Mesenteric fat pad (tissue), 1 donor: ENCODE results near the gene PPP2R5C. TPM values are rescaled to one million over a fixed set of nuclear protein-coding genes. Genes with fewer than 3 reads are reported as not detected.
"Not testable (repeated sequence)": the region's sequence is repeated elsewhere in the genome, so short reads cannot be mapped to it uniquely, and the experiment has no call there.

Experiments
- DNase-seq: peaks from one replicate; pipeline ENCODE4 v3.0.0-alpha.2; 2020; ENCODE audit warnings: low spot score
- total RNA-seq: library from RNA; stranded (reverse); fragmentation: NEBNext Ultra II Directional; extraction: Animal tissue kit (Norgen Biotek cat#: 25700); gene quantifications from one replicate; pipeline ENCODE4 v1.2.1, GENCODE V29; 2021
- donor health status: DM: yes; HTN: yes; CAD: no.

Gene PPP2R5C
- total RNA-seq, 1 donor from 2014 or later: 124 TPM

DNA sequence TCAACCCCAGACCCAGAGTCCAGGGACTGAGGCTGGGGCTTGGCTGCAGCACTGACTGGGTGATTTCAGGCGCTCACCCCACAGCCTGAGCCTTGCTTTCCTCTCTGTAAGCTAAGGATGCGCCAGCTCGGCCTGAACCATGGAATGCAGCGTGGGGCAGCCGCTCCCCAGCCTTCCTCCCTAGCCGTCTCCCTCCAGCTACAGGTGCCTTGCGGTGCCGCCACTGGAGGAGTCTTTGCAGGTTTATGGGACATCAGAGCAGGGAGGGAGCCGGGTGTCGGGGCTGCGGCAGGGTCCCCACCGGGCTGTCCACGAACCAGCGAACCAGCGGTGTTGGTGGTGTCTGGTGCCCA, 19.4 kb downstream of the PPP2R5C start:
- no peak for DNase-seq

DNA sequence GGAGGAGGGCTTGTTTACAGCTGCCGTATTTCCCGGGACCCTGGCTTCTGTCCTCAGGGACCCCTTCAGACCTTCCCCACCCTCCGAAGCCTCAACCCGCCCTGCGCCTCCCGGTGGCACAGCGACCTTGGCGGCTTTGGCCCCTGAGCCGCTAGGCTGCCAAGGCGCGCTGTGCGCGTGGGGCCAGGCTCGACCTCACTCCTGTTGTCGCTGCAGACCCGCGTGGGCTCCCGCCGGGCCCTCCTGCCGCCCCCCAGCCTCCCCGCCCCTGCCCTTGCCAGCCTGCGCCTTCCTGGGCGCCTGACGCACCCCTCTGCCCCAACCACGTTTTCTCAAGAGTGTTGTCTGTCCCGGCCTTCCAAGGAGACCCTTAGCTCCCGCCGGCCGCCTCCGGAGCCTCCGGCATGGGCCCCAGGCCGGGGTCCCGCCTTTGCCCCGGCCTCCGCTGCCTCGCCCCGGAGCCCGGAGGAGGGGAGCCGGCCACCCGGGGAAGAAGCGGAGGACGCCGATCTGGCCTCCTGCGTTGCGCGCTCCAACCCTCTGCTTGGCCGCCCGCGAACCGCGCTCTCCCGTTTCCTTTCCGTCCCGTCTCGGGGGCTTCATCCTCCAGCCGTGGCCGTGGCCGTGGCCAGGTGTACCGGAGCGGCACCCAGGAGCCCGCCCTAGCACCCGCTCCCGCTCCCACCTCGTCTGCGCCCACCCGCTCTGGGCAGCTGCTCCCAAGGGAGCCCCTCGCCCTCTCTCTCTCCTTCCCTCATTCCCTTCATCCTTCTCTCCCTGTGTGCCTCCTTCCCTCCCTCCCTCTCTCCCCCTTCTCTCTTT, 19.9 kb downstream of the PPP2R5C start:
- peak; percentile 88 for DNase-seq

DNA sequence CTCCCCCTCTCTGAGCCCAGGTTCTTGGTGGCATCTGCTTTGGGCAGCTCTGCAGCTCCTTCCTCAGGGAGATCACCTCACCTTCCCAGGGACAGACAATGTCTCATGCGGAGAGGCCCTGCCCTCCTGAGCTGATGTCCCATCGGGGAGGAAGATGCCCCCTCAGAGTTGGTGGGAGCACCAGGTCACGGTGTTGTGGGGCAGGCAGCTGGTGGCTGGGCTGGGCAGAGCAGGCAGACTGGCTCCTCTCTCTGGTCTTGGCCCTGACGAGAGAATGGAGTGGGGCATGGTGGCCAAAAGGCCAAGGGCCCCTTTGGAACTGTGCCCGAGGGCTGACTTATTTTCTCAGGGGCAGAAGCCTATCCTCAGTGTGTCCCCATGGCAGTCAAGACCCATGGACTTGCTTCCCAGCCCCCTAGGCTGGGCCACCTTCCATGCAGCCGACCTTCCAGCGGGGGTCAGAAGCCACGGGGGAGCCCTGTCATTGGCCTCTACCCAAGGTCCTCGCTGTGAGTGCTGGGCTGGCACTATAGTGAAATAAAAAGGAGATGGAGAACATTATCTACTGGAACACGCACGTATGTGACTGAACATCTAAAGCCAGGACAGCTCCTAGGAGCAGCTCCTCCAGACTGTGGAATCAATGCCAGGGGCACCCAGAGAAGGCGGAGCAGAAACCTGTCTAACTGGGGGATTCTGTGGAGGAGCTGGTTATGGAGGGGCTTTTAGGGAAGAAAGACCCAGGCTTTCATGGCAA, 21.9 kb downstream of the PPP2R5C start:
- DNase-seq: peak; percentile 81

DNA sequence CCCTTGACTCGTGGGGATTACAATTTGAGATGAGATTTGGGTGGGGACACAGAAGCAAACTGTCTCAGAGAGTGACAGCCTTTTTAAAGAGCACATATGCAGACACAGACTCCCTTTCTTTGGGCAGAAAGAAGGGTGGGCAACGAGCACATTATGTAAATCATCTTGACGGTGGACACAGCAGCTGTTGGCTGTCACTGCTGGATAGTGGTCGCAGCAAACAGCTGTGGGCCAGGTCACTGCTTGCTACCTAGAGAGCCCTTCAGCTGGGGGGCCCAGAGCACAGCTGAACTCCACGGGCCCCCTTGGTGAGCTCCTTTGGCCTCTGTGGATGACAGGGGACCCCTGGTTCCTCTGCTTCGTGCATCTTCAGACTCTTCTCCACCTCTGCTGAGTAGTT, 23.1 kb downstream of the PPP2R5C start:
- no peak for DNase-seq

DNA sequence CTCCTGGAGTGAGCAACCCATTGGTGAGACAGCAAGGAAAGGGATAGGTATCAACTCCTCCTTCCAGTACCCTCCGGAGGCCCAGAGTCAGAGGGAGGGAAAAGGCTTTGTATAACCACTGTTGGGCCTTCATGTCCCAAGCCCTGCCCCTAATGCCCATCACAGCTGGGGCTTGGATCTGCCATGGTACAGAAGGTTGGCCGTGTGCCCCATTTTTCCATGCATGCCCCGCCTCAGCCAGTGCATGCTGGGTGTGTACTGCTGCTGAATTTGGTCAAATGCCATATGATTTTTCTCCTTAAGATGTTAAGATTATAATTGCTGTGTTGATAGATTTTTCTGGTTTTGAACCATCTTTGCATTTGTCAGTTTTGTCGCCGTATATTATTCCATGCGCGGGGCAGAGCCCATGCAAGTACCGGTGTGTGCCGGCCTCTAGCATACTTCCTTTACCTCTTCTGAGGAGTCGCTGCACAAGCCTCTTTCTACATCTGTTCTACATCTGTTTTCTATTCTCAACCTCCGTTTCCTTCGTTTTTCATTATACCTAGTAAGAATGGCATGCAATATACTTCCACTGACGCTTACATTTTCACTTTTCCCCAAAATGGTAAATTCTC, 26.6 kb downstream of the PPP2R5C start:
- peak; percentile 53 for DNase-seq

DNA sequence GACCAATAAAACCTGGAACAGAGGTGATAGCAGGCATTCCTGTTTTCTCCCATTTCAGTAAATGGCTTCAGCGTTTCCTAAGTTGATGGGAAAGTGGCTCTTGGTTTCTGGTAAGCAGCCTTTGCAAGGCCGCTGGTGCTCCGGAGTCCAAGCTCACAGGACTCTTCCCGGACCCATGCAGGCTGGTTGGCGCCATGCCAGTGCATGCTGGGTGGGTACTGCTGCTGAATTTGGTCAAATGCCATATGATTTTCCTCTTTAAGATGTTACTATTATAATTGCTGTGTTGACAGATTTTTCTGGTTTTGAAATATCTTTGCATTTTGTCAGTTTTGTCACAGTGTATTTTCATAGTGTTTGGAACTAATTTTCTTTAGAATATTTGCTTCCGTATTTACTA, 27.7 kb downstream of the PPP2R5C start:
- DNase-seq: peak; percentile 88

DNA sequence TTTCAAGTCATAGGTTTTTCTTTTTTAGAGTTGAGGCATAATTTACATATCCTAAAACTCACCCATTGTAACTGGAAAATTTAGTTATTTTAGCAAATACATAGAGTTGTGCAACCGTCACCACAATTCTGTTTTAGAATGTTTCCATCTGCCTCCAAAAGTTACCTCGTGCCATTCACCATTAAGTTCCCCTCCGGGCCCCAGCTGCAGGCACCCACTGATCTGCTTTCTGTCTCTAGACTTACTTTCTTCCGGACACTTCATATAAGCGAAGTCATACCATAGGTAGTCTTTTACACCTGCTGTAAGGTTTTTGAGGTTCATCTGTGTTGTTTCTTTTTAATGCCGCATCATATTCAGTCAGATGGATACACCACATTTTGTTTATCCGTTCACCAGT, 28.7 kb downstream of the PPP2R5C start:
- no peak for DNase-seq

DNA sequence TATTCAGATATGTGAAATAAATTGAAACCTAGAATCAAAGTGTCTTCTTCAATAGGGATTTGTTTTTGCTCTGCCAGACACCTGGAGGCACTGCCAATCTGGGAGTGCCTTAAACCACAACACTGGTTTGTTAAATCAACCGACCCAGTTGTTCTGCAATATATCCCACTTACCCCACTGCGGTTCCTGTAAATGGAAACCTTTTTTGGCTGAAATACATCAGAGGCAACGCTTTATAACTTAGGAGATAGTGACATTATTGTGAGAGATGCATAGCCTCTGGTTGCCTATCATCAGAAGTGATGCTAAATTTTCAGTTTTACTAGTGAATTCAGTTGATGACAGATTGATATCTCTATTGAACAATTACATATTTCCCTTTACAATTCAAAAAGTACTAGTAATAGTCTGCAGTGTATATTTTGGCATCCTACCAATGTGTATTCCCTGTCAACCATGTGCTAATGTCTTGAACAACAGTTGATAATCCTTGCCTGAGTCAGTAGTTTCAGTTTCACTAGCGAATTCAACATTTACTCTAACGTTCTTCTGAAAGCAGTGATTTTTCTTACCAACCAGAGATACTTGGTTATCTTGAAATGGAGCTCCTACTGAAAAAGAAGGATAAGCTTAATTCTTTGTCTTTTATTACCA, 30.5 kb downstream of the PPP2R5C start:
- DNase-seq: no peak

DNA sequence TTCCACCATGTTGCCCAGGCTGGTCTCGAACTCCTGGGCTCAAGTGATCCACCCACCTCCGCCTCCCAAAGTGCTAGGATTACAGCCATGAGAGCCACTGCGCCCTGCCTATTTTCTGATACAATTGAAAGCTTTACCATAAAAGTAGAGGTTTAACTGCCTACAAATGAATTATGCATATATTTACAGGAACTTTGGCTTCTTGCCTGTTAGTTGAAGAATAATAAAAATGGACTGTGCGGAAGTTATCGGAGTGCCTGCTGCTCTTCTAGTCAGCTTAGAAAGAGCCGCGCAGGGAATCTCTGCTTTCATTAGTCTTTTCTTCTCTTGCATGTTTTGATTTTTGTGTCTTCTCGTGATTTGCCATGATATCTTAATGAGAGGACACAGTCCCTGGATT, 34.5 kb downstream of the PPP2R5C start:
- DNase-seq: no peak

DNA sequence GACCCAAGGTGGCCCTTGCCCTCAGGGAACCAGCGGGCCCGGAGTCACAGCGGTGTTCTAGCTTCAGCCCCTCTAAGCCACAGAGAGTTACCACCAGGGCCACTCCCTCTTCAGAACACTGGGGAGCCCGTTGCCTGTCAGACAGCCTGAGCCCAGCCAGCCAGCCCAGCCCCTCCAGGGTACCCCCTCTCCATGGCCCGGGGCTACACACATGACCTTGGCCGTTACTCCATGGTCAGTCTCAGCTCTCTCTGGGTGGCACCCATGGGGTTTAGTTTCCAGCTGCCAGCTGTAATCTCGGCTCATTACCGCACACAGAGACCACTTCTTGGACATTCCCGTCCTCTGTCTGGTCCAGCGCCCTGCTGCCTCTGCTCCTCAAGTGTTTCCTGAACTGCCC, 35.0 kb downstream of the PPP2R5C start:
- DNase-seq: no peak

DNA sequence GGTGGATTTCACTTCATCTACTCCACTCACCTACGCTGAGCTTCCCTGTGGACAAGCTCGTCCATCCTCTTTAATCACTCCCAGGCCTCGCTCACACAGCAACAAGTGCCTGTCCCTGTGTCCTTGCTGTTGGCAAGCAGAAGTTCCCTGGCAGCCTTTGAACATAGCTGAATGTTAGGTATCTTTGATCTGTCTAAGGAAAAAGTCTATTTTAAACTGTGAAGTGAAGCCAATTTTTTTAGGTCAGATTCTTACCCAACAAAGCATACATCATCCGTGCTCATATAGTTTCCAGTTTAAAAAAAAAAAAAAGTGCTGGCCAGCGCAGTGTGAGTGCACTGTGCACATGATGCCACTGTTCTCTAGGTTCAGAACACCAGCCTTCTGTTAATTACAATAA, 36.3 kb downstream of the PPP2R5C start:
- DNase-seq: no peak

DNA sequence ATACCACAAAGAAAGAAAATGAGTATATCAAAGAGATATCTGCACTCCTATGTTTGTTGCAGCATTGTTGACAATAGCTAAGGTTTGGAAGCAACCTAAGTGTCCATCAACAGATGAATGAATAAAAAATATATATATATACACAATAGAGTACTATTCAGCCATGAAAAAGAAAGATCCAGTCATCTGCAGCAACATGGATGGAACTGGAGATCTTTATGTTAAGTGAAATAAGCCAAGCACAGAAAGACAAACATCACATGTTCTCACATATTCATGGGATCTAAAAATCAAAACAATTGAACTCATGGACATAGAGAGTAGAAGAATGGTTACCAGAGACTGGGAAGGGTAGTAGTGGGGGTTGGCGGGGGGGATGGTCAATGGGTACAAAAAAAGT, 42.9 kb downstream of the PPP2R5C start:
- not testable (repeated sequence) for DNase-seq

DNA sequence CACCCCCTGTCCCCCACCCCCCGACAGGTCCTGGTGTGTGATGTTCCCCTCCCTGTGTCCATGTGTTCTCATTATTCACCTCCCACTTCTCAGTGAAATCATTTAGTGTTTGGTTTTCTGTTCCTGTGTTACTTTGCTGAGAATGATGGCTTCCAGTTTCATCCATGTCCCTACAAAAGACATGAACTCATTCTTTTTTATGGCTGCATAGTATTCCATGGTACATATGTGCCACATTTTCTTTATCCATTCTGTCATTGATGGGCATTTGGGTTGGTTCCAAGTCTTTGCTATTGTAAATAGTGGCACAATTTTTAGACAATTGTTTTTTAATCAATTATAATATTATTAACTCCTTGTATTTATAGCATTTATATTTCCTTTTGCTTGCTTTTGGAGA, 44.7 kb downstream of the PPP2R5C start:
- DNase-seq: not testable (repeated sequence)

DNA sequence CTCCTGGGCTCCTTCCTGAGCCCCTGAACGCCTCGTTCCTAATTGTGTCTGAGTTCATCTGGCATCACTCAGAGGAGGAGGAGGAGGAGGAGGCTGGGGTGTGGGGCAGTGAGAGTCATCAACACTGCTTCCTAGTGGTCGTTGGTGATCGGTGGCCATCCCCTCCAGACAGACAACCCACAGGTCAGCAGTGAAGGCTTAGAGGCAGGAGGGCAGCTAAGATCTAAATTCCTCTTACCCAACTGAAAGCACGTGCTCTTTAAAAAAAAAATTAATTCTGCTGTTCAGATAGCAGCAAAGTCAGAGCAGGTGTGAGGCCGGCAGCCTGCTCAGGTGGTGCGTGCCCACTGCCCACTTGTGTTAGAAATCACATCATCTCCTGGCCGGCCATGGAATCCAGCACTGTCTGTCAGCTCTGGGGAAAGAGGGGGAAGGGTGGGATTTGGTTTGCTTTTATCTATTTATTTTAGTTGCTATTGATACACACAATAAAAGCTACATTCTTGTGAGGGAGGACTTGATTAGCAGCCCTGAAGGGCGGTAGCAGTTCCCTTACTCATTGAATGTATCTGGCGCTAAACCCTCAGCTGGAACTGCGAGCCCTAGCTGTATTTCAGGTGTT, 46.6 kb downstream of the PPP2R5C start:
- DNase-seq: no peak

DNA sequence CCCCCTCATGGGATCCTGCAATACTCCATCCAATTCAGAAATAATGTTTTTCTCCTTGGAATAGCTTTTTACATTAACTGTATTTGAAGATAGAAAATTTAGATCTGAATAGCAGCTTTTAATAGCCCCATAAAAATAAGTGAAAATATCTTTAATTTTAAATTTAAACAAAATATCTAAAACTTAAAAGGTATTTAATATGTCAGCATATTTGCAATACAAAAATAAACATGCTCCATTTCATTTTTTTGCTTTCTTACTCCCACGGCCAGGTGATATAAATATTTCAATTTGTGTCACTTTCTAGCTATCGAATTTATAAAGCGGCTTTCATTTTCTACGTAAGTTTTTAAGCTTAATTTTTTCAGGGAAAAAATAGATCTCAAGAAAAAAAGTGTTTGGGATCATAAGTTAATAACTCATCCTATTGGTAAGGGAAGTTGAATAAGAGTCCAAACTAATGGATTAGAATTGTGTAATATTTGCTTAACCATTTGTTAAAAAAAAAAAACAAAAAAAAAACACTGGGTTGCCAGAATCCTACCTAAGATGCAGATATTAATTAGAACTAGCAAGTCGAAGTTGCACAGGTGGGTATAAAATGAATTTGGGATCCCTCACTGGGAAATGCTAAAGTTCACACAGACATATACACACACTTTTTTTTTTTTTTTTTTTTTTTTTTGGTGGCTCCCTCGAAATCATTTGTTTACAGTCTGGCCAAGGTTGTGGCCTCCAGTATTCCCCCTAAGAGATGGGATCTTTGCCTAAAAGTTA, 47.6 kb downstream of the PPP2R5C start:
- no peak for DNase-seq

DNA sequence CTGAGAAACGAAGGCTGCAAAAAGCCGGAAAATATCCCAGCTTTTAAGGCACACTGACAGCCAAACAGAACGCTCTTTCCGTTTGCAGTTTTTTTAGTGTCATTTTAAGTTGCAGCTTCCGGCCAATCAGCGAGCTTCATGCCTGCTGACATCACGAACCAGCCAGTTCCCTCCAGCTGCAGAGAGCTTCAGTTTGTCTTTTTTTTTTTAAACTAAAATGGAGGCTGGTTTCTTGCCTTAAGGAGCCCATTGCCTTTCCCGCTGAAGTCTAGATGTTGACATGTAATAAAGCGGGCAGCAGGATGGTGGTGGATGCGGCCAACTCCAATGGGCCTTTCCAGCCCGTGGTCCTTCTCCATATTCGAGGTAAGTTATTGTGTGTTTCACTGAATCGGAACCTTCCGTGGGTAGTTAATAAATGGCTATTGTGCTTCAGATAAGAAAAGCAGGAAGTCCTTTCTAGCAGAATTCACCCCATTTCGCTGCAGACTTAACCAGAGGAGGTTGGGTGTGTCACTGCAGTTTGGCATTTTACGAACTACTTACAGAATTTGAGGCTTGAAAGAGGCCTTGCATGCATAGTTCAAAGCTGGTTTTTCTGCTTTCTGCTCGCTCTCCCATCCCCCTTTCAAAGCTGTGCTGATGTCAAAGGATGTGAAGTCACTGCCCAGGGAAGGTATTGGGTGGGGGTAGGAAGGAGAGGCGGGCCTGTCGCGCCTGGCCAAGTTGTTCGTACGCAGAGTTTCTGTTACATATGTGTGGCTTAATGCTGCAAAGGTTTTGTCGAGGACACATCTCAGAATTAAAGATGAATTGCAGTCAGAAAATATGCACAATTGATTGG, 48.4 kb downstream of the PPP2R5C start:
- DNase-seq: no peak

DNA sequence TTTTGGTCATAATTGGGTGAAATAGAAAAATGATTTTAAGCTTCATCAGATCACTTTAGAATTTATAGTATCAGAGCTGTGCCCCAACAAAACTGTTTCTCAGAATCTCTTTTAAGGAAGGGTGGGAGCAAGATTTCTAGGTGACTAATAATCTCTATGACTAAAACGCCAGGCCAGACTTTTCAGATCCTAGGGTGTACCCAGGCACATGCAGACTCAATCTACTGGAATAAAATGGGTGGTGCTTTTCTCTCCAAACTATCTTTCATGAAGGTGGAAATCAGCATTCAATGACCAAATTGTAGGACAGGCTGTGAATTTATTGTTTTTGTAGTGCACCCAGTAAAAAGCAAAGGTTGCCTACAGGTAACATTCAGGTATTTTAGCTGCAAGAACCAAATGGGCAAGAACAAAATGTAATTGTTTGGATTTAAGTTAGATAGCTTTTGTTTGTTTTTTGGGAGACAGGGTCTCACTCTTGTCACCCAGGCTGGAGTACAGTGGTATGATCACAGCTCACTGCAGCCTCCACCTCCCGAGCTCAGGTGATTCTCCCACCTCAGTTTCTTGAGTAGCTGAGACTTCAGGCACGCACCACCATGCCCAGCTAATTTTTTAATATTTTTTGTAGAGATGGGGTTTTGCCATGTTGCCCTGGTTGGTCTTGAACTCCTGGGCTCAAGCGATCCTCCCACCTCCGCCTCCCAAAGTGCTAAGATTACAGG, 49.5 kb downstream of the PPP2R5C start:
- no peak for DNase-seq

DNA sequence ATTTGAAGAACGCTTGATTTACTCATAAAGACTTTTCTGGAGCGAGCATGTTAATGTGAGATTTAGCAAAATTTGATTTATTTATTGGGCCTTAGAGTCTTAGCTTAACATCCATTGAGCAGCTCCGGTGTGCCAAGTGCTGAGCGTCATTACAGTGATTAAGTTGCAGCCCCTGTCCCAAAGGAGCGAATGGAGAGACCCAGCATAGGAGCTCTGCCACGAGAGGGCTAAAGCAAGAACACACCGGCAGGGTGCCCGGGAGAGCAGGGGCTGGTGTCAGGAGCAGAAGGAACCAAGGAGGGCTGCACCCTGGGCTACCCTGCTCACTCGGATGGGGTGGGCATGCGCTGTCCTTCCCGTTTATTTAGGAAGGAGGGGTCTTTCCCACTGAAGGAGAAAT, 50.6 kb downstream of the PPP2R5C start:
- DNase-seq: no peak

DNA sequence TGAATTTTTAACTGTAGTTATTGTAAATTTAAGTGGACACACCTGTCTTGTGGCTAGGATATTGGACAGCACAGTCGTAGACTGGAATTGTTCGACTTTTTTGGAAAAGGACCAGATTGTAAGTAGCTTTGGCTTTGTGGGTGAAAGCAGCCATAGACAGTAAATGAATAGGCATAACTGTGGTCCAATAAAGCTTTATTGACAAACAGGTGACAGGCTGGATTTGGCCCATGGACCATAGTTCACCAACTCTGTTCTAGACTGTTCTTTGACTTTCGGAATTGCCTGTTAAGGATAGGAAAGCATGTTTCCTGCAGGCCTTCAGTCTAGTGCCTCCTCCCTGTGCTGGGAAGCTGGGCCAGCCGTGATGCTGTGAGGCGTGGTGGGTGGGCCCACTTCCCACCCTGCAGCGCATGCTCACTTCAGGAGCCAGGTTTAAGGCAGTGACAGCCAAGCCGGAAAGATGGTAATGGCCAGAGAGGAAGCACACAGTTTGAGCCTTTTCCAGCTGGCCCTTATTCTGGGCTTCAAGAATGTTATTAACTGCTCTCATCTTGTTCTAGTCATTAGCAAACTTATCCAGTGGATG, 51.8 kb downstream of the PPP2R5C start:
- no peak for DNase-seq
